Colonic mucosa (tissue), 4 donors: ENCODE data around the gene CDX4. TPM values are rescaled to one million over a fixed set of nuclear protein-coding genes. Genes with fewer than 3 reads are reported as not detected.

ENCODE experiments used
- DNase-seq: peaks from one replicate; pipeline ENCODE4 v3.0.0-alpha.2; 2020
- H3K27ac ChIP-seq: fragments of 200-600 bp; one replicate; pipeline ENCODE4 v1.8.0; 2021
- H3K27me3 ChIP-seq: fragments of 200-600 bp; one replicate; pipeline ENCODE4 v1.8.0; 2021
- H3K36me3 ChIP-seq: fragments of 200-600 bp; one replicate; pipeline ENCODE4 v1.8.0; 2021
- H3K4me1 ChIP-seq: fragments of 200-600 bp; one replicate; pipeline ENCODE4 v1.8.0; 2021; ENCODE audit warnings: mild to moderate bottlenecking
- H3K4me3 ChIP-seq: fragments of 200-600 bp; one replicate; pipeline ENCODE4 v1.8.0; 2021
- H3K9ac ChIP-seq, 2 donors: one replicate each; pipeline ENCODE4 v1.7.0; 2013; ENCODE audit warnings: control low read depth in 2 of 2, low read depth in 2 of 2, low read length in 2 of 2
- H3K9me3 ChIP-seq: fragments of 200-600 bp; one replicate; pipeline ENCODE4 v1.8.0; 2021
- intact Hi-C: fragments of 100-400 bp; cut with DNase I; formaldehyde crosslinking; loops from one replicate; pipeline ENCODE4 v1.14.1; 2022
- total RNA-seq, 2 donors: library from RNA; stranded (reverse); fragmentation: NEBNext Ultra II Directional in 1 of 2; extraction: Animal tissue kit (Norgen Biotek cat#: 25700) in 1 of 2; gene quantifications; one replicate each; pipeline ENCODE4 v1.2.1, GENCODE V29; 2021
- TF ChIP-seq, protein P1 (sequence below): fragments of 200-600 bp; IDR thresholded peaks from one replicate; pipeline ENCODE4 v1.8.0; 2022; ENCODE audit warnings: antibody characterized with exemption, mild to moderate bottlenecking
- donor health status: healthy.
- donor health status: DM: no; HTN: no; CAD: no.
- donor health status: DM: no; HTN: no; CAD: no.

The CDX4 gene
- total RNA-seq, 2 donors from 2014 or later = not detected

DNA sequence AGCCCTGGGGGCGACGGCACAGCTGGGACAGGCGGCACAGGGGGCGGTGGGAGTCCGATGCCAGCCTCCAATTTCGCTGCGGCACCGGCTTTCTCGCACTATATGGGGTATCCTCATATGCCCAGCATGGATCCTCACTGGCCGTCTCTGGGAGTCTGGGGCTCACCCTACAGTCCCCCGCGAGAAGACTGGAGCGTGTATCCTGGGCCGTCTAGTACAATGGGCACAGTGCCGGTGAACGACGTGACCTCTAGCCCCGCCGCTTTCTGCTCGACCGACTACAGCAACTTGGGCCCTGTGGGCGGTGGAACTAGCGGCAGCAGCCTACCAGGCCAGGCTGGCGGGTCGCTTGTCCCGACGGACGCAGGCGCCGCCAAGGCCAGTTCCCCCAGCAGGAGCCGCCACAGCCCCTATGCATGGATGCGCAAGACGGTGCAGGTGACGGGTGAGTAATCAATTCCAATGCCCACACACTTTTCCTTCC lies 500 bp downstream of the CDX4 start:
- Histone ChIP-seq H3K27me3 (peaks cover 7% of the 10 kb centered on the region), H3K4me3 (no peak overlapping the region), H3K9ac (no peak overlapping the region), H3K36me3 (no peaks in the 10 kb centered on the region), H3K9me3 (no peaks in the 10 kb centered on the region), H3K4me1 (no peaks in the 10 kb centered on the region), H3K27ac (no peak overlapping the region)
- TF ChIP-seq, protein P1, sequence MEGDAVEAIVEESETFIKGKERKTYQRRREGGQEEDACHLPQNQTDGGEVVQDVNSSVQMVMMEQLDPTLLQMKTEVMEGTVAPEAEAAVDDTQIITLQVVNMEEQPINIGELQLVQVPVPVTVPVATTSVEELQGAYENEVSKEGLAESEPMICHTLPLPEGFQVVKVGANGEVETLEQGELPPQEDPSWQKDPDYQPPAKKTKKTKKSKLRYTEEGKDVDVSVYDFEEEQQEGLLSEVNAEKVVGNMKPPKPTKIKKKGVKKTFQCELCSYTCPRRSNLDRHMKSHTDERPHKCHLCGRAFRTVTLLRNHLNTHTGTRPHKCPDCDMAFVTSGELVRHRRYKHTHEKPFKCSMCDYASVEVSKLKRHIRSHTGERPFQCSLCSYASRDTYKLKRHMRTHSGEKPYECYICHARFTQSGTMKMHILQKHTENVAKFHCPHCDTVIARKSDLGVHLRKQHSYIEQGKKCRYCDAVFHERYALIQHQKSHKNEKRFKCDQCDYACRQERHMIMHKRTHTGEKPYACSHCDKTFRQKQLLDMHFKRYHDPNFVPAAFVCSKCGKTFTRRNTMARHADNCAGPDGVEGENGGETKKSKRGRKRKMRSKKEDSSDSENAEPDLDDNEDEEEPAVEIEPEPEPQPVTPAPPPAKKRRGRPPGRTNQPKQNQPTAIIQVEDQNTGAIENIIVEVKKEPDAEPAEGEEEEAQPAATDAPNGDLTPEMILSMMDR = no peak
- intact Hi-C loops = no loop called here
- no peak for DNase-seq

DNA sequence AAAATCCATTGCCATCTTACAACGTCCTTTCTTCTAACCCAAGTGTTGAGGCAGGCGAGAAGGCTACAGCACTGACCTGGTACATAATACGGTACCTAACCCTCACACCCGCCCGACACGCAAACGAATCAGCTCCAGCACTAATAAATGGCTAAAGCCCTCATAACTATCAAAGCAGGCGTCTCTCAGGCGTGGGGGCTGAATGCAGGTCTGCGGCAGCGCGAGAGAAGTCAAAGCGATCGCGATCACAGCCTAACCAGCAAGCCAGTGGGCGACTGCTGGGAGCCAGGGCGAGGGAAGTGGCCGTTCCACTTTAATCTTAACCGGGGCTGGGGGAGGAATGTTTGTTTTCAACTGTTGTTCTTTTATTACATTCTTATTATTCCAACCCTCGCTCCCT lies 1.5 kb downstream of the CDX4 start:
- no peak for DNase-seq
- intact Hi-C loops = no loop called here
- Histone ChIP-seq H3K9me3 (no peaks in the 10 kb centered on the region), H3K27me3 (peaks cover 7% of the 10 kb centered on the region), H3K9ac (no peak overlapping the region), H3K27ac (no peak overlapping the region), H3K4me3 (no peak overlapping the region), H3K4me1 (no peaks in the 10 kb centered on the region), H3K36me3 (no peaks in the 10 kb centered on the region)
- TF ChIP-seq, protein P1 = no peak

DNA sequence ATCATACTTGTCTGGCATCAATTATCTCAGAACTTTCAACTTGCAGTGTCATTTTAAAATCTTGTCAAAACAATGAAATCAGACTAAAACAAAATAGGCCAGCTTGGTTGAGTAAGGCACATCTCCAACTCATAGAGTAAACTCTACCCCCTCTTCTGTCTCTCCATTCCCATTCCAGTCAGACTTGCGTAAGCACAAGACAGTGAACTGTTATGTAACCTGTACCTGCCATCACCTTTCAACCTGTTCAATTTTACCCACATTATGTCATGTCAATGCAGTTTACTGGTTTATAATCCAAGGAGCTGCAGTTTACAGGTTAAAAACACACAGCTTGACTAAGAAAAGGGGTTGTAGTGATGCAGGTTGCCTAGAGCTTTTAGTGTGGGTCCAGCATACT lies 8.3 kb downstream of the CDX4 start:
- no peak for DNase-seq
- no peaks in the 10 kb centered on the region for H3K9me3 ChIP-seq
- no peak overlapping the region for H3K9ac ChIP-seq
- intact Hi-C loops = no loop called here
- H3K4me3 ChIP-seq = no peak overlapping the region
- no peaks in the 10 kb centered on the region for H3K36me3 ChIP-seq
- H3K27me3 ChIP-seq = peaks cover 8% of the 10 kb centered on the region
- H3K4me1 ChIP-seq = no peaks in the 10 kb centered on the region
- H3K27ac ChIP-seq = no peak overlapping the region
- TF ChIP-seq, protein P1 = no peak

DNA sequence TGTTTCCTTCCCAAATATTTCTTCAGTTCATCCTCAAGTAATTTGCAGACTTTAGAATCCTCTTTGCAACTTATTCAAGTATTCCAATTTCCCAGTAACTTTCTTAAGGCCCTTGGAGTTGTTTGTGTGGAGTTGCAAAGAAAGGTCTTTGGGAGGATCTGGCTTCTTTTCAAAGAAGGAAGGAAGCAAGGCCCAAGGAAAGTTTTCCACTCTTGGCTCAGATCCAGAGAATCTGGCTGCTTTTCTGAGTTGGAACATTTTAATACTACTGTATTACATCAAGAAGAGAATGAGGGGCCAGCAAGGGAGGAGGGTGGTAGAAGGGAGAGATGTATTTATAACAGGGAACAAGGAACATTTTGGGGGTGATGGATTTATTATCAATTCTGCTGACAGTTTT lies 10.5 kb downstream of the CDX4 start:
- no peak for DNase-seq
- intact Hi-C loops = no loop called here
- H3K36me3 ChIP-seq = no peaks in the 10 kb centered on the region

DNA sequence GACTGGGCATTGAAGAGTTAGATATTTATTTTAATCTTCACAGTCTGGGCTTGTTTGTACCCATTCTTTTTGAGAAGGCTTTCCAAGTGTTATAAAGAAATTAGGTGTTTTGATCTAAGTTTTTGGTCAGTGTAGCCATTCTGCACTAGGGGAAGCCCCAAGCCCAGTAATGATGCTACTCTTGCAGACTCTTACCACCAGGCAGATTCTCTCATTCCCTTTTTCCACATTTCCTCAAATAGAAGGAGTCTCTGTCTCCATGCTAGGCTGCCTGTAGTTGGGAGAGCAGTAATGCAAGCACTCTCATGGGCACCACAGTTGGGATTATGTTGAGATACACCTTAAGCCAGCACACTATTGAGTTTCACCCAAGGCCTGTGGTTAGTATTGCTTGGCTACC lies 21.5 kb downstream of the CDX4 start:
- Histone ChIP-seq H3K4me1 (no peaks in the 10 kb centered on the region), H3K9ac (no peak overlapping the region), H3K27me3 (no peaks in the 10 kb centered on the region), H3K27ac (no peak overlapping the region), H3K36me3 (no peaks in the 10 kb centered on the region), H3K9me3 (no peaks in the 10 kb centered on the region), H3K4me3 (no peak overlapping the region)
- TF ChIP-seq, protein P1 = no peak
- intact Hi-C loops = no loop called here
- no peak for DNase-seq

More for the DNA sequence above, 10.5 kb downstream of the CDX4 start:
- Histone ChIP-seq H3K9me3 (no peaks in the 10 kb centered on the region), H3K4me3 (no peak overlapping the region), H3K4me1 (no peaks in the 10 kb centered on the region), H3K27me3 (peaks cover 8% of the 10 kb centered on the region), H3K9ac (no peak overlapping the region), H3K27ac (no peak overlapping the region)
- TF ChIP-seq, protein P1 = no peak
